ENCODE data around the gene FAM13A.

The FAM13A gene

DNA sequence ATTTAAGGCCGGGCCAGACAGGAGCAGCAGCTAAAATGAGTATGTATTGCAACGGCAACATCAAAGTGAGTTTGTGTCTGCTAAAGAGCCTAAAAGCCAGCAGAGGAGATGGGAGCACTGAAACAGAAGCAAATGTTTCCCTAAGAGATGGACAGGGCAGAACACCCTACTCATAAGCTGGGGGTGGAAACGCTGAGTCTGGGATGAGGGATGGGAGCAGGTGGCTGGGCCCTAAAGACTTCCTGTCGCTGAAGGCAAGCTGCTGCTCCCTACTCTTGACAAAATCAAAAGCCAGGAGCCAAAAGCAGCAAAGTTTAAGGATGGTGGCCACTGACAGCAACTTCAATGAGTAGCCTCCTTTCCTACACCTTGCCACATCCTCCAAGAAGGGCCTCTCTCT, 318.8 kb downstream of the FAM13A start:
- no peak overlapping the region for H3K4me3 ChIP-seq
- H3K4me1 ChIP-seq: peaks cover 37% of the 10 kb centered on the region
- no peaks in the 10 kb centered on the region for H4K20me1 ChIP-seq
- TF ChIP-seq Cebpa-rat (IDR thresholded peaks at IDR 0.05): no peak
- peak overlapping the region; percentile 51 for H3K4me2 ChIP-seq
- no peak overlapping the region for H3K27ac ChIP-seq
- H3K9ac ChIP-seq: no peak overlapping the region
- no peaks in the 10 kb centered on the region for H3K9me3 ChIP-seq
- H3K27me3 ChIP-seq: no peaks in the 10 kb centered on the region
- H3K36me3 ChIP-seq: no peaks in the 10 kb centered on the region

DNA sequence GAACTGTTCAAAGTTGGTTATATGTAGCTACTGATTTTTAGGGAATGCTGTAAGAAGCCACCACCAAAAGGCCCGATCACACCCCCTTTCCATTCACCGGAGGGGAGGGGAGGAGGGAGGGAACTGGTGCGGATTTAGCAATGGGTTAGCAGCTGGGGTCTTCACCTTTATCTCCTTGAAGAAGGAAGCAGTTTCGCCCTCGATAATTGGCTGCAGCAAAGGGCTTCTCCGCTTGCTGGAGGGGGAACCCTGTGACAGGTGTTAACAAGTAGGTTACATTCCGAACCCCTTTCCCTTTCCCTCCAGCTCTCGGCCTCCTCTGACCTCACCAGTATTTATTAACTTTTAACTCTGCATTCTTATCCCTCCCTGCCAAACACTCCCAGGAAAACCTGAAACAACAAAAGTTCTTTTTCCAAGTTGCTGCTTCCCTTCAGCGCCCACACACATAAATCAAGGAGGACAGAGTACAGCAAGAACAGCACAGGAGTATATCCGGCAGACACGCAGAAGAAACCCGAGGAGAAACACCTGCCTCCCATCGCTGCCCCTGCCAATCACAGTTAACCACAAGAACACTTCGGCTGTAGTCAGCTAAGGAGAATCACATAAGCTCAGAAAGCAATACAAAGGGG, 319.6 kb downstream of the FAM13A start:
- TF ChIP-seq Cebpa-rat (IDR thresholded peaks at IDR 0.05): no peak
- no peaks in the 10 kb centered on the region for H3K27me3 ChIP-seq
- no peak overlapping the region for H3K9ac ChIP-seq
- H3K27ac ChIP-seq: no peak overlapping the region
- no peaks in the 10 kb centered on the region for H4K20me1 ChIP-seq
- H3K4me1 ChIP-seq: peaks cover 30% of the 10 kb centered on the region
- peak overlapping the region; percentile 51 for H3K4me2 ChIP-seq
- no peak overlapping the region for H3K4me3 ChIP-seq
- H3K9me3 ChIP-seq: no peaks in the 10 kb centered on the region
- no peaks in the 10 kb centered on the region for H3K36me3 ChIP-seq

DNA sequence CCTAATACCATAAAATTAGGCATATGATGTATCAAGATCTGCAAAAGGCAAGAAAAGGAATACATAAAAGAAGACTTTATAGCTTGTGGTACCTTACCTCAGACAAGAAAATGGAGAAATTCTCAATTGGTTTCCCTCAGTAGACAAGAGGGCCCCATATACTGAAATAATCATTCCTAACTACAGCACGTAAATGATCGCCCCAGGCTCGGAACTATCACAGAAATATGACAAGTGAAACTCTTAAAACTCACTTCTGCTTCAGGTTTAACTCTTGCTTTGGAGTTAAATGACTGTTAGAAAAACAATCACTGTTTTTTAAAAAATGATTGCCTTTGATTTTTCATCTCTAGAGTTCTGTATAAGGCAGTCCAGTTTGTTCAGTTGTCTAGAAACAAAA, 320.7 kb downstream of the FAM13A start:
- Histone ChIP-seq H3K9me3 (no peaks in the 10 kb centered on the region), H3K27ac (no peak overlapping the region), H3K36me3 (no peaks in the 10 kb centered on the region), H3K4me1 (peaks cover 18% of the 10 kb centered on the region), H3K4me2 (no peak overlapping the region), H3K9ac (no peak overlapping the region), H4K20me1 (no peaks in the 10 kb centered on the region), H3K4me3 (no peak overlapping the region), H3K27me3 (no peaks in the 10 kb centered on the region)
- TF ChIP-seq Cebpa-rat (IDR thresholded peaks at IDR 0.05): no peak

DNA sequence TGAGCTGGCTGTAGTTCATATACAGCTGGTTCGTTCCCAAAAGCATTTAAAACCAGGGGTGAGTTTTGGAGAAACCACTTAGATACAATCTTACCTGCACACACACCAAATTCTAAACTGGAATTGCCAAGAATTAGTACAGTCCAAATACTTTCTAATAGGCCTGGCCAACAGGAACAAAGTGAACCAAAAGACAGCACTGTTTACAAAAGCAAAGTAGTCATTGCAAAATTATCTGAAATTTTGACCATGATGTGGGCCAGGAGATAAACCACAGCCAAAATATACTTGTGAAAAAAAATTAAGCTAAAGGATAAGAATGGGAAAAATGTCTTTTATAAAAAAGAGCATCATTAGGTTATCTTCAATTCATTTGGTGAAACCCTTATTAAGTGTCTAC, 321.4 kb downstream of the FAM13A start:
- Histone ChIP-seq H3K27ac (no peak overlapping the region), H3K9ac (no peak overlapping the region), H3K4me3 (no peak overlapping the region), H3K27me3 (no peaks in the 10 kb centered on the region), H3K4me1 (peaks cover 16% of the 10 kb centered on the region), H3K4me2 (no peak overlapping the region), H3K9me3 (no peaks in the 10 kb centered on the region), H4K20me1 (no peaks in the 10 kb centered on the region), H3K36me3 (0 out of 2 replicates have a peak, but pooled peaks cover 3% of the 10 kb centered on the region)
- no peak for TF ChIP-seq Cebpa-rat (IDR thresholded peaks at IDR 0.05)

DNA sequence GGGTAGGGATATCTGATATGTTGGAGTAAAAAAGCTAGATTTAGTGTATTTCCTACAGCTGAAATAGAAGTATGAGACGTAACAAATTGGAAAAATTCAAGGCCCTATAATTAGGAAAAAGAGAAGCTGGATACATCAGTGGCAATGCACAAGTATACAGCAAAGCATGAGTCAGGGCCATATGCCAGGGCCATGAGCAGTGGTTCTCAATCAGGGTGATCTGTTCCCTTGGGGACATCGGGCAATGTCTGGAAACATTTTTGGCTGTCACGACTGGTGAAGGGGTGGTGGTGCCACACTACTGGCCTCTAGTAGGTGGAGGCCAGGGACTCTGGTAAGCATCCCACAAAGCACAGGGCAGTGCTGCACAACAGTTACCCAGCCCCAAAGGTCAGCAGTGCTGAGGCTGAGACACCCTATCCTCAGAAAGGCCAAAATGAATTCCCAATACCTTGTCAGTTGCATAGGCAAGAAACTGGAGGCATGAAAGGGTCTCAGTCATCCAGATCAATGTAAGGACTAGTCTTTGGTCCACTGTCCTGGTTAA, 322.5 kb downstream of the FAM13A start:
- no peaks in the 10 kb centered on the region for H3K27me3 ChIP-seq
- H3K4me3 ChIP-seq: no peak overlapping the region
- H3K27ac ChIP-seq: no peak overlapping the region
- H4K20me1 ChIP-seq: no peaks in the 10 kb centered on the region
- peaks cover 16% of the 10 kb centered on the region for H3K4me1 ChIP-seq
- no peaks in the 10 kb centered on the region for H3K9me3 ChIP-seq
- H3K4me2 ChIP-seq: no peak overlapping the region
- no peak overlapping the region for H3K9ac ChIP-seq
- H3K36me3 ChIP-seq: 0 out of 2 replicates have a peak, but pooled peaks cover 7% of the 10 kb centered on the region
- TF ChIP-seq Cebpa-rat (IDR thresholded peaks at IDR 0.05): no peak

DNA sequence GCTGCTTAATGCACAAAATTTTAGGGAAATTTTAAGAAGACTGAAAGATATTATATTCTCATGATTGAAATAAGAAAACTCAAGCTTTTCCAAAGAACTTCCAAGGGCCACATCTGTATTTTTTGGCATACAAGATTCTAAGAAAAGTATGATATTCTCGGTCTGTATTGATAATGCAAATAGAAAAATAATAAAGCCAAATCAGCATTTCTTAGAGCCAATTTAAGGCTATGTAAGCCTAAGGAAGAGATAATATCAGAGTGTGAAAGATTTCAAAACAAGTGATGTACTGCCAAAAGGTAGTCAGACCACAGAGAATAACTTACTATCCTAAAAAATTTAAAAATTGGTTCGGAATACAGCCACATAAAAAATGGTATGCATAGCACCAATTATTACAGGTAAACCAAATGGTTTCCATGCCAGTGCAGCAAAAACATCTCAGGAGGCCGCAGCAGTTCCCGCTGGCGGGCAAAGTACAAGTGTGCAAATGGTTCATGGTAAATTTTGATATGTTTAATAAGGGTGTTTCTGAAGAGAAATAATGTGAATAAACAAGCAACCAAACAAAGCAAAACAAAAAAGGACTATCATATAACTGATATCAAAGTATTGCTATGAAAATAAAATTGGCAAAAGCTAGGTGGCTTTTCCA, 324.1 kb downstream of the FAM13A start:
- Histone ChIP-seq H3K4me3 (no peak overlapping the region), H3K9ac (no peak overlapping the region), H3K27me3 (no peaks in the 10 kb centered on the region), H3K4me2 (no peak overlapping the region), H3K36me3 (peaks cover 13% of the 10 kb centered on the region), H3K27ac (no peak overlapping the region), H4K20me1 (no peaks in the 10 kb centered on the region), H3K4me1 (peaks cover 8% of the 10 kb centered on the region), H3K9me3 (no peaks in the 10 kb centered on the region)
- no peak for TF ChIP-seq Cebpa-rat (IDR thresholded peaks at IDR 0.05)

DNA sequence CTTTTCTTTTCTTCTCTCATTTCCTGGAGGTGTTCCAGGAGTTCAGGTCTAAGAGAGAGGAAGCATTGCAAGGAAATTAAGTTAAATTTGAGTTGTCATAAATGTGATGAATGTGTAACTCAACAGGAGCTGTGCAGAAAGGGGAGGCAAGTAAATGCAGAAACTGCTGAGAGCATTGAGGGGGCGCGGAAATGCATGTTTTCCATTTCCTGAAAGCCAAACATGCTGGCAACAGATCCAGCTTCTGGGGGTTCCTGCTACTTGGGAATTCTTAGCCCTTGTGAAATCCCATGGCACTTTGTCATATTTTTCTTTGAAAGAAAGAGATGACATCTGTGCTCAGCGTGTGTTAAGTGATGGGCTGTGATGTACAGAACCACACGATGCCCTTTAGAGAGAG, 325.6 kb downstream of the FAM13A start:
- no peaks in the 10 kb centered on the region for H3K4me1 ChIP-seq
- no peak for TF ChIP-seq Cebpa-rat (IDR thresholded peaks at IDR 0.05)
- H3K4me2 ChIP-seq: no peak overlapping the region
- H3K9me3 ChIP-seq: no peaks in the 10 kb centered on the region
- no peaks in the 10 kb centered on the region for H3K27me3 ChIP-seq
- H3K4me3 ChIP-seq: no peak overlapping the region
- no peak overlapping the region for H3K27ac ChIP-seq
- H4K20me1 ChIP-seq: no peaks in the 10 kb centered on the region
- H3K36me3 ChIP-seq: peaks cover 16% of the 10 kb centered on the region
- H3K9ac ChIP-seq: no peak overlapping the region

DNA sequence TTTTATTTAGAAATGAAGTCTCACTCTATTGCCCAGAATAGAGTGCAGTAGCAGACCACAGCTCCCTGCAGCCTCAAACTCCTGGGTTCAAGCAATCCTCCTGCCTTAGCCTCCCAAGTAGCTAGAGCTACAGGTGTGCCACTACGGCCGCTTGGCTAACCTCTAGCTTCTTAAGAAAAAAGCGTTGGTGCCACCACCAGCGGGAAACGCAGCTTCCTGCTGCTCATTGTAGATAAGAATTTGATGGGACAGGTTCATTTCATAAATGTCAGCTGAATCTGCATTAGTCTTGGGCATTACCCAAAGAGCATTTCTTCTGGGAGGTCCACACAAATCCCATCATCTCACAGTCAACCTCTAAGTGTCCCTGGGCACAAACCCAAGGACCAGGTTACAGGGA, 326.2 kb downstream of the FAM13A start:
- H4K20me1 ChIP-seq: no peaks in the 10 kb centered on the region
- H3K9ac ChIP-seq: no peak overlapping the region
- no peak overlapping the region for H3K4me2 ChIP-seq
- H3K4me1 ChIP-seq: no peaks in the 10 kb centered on the region
- H3K27ac ChIP-seq: no peak overlapping the region
- H3K9me3 ChIP-seq: no peaks in the 10 kb centered on the region
- H3K4me3 ChIP-seq: no peak overlapping the region
- H3K27me3 ChIP-seq: no peaks in the 10 kb centered on the region
- H3K36me3 ChIP-seq: peaks cover 16% of the 10 kb centered on the region
- no peak for TF ChIP-seq Cebpa-rat (IDR thresholded peaks at IDR 0.05)

DNA sequence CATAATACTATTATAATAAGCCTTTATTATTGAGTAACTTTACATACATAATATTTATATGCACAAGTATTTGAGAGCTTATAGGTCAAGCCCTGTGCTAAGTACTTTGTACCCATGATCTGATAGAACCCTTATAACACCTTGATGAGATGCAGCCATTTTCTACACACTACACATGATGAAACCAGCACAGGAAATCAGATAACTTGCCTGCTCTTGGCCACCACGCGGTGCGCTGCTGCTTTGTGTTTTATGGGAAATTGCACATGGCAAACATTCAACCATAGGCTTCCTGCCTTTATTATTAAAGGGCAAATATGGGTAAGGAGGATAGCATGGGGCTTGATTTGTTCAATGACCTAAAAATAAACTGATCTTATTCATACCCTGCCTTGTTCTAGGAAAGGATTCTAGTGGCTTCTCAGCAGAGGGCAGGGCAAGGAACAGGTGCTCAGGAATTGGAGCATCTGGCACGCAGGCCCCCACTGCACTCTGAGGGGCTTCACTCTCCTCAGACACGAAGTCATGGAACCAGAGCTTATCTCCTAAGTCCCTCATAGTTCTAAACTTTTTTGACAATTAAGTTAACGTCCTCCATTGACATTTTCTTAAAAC, 327.7 kb downstream of the FAM13A start:
- Histone ChIP-seq H4K20me1 (no peaks in the 10 kb centered on the region), H3K4me1 (no peaks in the 10 kb centered on the region), H3K36me3 (peaks cover 16% of the 10 kb centered on the region), H3K4me2 (no peak overlapping the region), H3K9me3 (no peaks in the 10 kb centered on the region), H3K27me3 (no peaks in the 10 kb centered on the region), H3K27ac (no peak overlapping the region), H3K4me3 (no peak overlapping the region), H3K9ac (no peak overlapping the region)
- TF ChIP-seq Cebpa-rat (IDR thresholded peaks at IDR 0.05): no peak

DNA sequence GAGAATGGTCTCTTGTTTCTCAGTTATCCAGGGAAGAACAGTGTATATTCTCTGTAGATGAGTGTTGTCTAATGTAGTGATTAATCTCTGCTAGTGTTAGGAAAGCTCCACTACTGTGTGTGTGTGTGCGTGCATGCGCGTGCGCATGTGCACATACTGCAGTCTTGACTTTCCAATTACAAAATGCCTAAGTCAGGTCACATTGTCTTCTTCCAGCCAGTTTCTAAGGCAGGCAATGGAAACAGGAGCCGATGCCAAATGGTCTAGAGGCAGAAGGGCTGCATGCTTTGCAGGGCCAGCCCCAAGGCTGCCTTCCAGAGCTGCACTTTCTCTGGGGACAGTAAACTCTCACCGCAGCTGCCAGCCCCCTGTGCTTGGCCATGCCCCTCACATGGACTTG, 328.8 kb downstream of the FAM13A start:
- no peak overlapping the region for H3K4me2 ChIP-seq
- no peak overlapping the region for H3K27ac ChIP-seq
- H3K9me3 ChIP-seq: no peaks in the 10 kb centered on the region
- TF ChIP-seq Cebpa-rat (IDR thresholded peaks at IDR 0.05): no peak
- H4K20me1 ChIP-seq: no peaks in the 10 kb centered on the region
- no peaks in the 10 kb centered on the region for H3K27me3 ChIP-seq
- no peaks in the 10 kb centered on the region for H3K4me1 ChIP-seq
- H3K9ac ChIP-seq: no peak overlapping the region
- H3K4me3 ChIP-seq: no peak overlapping the region
- H3K36me3 ChIP-seq: peaks cover 17% of the 10 kb centered on the region

Measured in BLaER1 (cell line).